ENCODE results near the gene MYZAP.
"Not testable (repeated sequence)": the region's sequence is repeated elsewhere in the genome, so short reads cannot be mapped to it uniquely, and the experiment has no call there.

Gene MYZAP

DNA sequence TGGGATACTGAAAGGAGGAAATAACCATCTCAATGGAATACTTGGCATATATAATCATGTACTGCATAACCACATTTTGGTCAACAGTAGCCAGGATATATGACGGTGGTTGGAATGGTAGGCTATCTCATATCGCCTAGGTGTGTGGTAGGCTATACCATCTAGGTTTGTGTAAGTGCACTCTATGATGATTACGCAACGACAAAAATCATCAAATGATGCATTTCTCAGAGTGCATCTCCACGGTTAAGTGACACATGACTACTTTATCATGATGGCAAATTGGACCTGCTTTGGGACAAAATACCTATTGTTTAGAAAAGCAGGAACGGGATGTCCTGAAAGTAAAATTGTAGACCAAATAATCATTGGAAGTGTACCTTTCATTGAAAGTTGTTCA lies 2.8 kb downstream of the MYZAP start:
- no peak for DNase-seq (ENCODE audit: low read depth)

DNA sequence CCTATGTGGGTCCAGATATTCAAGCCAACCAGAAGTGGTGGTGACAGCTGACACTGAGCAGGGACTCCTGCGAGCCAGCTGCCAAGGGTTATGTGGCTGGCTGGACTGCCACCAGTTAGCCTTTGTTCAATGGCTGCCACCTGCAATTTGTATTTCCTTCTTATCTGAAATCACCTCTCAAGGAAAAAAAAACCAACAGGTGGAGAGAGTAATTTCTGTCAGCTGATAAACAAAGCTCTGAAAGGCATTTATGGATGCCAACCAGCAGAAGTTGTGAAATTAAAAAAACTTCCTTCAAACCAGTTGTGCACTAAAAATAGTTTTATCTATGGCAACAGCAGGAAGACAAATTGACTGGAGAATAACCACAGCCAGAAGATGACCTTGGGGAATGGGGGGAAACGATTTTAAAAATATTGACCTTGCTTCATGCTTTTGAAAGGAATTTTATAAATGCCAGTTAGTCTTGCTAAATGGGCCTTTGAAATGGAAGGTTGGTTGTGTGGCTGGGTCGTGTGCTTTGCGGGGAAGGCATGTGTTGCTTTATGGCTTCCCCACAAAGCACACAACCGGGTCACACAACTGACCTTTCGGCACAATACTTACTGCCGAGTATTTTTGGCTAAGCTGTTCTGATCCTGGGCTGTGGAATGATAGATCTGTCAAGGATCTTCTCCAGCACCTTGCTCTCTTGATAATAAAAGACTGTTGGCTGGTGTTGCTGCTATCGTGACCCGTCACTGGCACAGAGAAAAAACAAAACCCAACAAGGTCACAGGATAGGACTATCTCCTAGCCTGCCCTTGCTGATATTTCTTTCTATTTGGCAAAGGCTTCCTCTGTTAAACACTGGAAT lies 3.5 kb downstream of the MYZAP start:
- DNase-seq (ENCODE audit: low read depth) = no peak

DNA sequence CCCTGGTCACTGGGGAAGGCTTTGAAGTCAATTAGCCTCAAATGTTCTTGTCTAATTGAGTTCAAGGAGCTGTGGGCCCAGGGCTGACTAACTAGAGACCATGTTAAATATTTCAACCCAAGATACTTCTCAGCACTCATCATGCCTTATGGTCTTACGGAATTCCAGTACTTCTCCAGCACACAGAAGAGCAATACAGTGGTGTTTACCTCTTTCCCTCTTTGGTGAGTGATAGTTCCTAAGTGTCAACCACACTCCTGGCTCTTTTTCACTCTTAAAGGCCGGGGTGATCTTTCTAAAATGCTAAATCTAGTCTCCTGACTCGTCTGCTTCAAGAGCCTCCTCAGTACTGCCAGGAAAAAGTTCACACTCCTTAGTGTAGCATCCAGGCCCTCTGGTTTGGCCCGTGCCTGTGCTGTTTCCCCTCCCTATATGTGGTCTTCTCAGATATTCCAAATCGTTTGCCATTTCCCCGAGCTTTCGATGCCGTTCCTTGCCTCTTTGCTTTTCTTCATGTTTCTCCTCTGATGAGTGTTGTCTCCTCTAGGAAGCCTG lies 4.7 kb downstream of the MYZAP start:
- DNase-seq (ENCODE audit: low read depth) = no peak

DNA sequence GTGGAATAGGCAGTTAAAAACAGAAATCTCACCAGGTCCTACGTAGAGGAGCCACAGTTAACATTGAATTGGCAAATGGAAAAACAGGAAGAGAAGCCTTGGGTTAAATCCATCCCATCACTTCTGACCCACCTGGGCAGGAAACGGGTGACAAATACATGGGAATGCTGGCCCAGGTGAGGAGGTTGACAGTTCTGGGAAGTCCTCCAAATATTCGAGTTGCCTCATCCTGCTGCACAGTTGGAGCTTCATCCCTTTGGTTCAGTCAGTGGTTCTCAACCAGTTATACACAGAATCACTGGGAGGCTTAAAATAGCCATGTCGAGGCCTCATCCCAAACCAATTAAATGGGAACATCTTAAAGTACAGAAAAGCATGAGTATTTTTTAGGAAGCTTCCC lies 5.3 kb downstream of the MYZAP start:
- no peak for DNase-seq (ENCODE audit: low read depth)

DNA sequence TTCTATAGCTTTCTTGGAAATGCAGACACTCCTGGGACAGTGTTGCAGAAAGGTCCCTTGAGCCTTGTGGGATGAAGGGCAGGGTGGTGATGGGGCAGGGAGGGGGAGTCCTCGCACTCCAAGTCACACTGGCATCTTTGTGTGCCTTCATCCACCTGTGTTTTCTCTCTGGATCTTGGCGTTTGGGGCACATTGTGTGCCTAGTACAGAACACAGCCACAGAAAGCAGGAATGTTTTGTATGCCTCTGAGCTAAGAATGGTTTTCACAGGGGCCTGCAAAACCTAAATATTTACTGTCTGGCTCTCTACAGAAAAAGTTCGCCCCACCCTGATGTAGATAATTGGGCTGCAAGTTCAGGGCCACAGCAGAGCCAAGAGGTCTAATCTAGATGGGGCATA lies 5.7 kb downstream of the MYZAP start:
- no peak for DNase-seq (ENCODE audit: low read depth)

DNA sequence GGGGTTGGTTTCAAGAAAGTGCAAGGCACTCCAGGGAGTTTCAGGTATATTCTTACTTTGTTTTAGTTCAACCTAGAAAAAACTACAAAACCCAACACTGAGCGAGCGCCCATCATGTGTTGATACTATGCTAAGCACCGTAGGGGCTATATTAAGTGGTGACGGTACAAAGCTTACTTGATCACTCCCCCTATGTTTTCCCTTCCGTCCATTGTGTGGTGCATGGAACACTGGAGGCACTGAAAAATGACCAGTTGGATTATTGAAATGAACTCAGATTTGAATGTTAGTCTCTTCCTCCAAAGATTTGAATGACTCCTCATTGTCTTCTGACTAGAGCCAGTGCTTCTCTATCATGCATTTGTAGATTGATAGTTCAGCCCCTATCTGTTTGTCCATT lies 6.6 kb downstream of the MYZAP start:
- no peak for DNase-seq (ENCODE audit: low read depth)

DNA sequence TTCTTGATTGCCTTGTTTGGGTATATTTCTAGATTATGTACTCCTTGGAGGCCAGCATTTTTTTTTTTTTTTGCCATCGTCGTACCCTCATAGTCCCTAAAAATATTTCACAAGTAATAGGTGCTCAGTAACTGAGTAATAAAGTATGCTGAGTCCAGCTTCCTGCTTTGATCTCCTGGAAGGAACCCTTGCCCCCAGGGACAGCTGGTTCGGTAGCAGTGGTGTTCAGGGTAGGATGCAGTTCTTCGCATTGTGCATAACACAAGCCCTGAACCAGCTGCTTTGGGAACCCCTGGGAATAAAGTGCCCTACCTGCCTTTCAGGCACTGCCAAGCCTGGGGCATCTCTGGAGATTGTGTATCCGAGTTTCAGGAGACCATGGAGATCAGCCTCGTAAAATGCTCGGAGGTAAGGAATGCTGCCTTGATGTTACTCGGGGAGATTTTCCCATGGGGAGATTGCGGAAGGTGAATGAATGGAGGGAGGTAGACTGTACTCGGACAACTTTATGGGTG lies 7.6 kb downstream of the MYZAP start:
- DNase-seq (ENCODE audit: low read depth) = no peak

DNA sequence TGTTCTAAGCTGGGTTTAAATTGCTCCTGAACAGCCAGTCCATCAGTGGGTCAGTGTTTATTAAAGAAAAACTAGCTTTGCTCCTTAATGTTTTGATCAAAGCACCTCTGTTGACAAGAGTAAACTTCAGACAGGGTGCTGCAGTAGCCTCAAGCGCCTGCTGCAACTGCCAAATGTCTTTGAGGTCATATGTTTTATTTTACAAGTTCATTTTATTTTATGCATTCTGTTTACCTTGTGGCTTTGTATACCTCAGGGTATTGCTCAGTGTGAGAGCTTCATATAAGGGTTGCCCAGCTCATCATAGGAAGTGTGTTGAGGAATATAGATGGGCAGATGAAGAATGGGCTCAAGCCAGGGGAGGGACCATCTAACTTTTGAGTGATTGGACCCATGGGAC lies 8.5 kb downstream of the MYZAP start:
- no peak for DNase-seq (ENCODE audit: low read depth)

DNA sequence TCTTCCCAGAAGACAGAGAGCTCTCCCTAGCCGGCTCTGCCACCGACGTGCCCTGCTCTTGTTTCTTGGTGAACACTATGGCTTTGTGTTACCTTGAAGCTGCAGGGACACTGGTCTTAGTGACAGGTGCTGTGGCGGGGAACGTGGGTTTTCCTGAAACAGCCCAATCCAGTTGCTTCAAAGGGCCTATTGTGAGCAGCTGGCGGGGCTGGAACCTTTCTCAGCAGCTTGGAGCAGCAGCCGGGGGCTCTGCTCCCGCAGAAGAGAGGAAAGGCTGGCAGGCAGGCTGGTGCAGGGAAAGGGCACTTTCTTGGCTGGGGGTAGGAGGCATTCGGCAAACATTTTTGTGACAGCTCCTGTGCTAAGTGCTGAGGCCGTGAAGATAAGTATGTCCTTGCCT lies 12.8 kb downstream of the MYZAP start:
- DNase-seq (ENCODE audit: low read depth) = no peak

DNA sequence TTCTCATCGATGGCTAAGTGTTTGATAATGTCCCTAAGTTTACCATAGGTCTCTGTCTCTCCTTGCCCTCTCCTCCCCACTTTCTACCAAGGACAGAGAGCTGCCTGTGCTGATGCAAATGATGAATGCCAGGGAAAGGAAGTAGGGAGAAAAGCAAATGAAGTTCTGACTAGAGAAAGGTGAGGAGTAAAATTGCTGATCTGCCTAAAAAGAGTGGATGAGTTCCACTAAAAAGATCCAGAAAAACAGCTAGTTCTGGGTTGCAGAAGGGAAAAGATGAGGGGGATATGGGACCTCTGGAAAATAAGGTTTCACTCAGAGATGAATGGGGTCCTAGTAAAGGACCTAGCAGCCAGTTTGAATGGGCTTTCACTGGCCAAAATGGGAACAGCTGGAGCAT lies 13.8 kb downstream of the MYZAP start:
- DNase-seq (ENCODE audit: low read depth) = no peak

DNA sequence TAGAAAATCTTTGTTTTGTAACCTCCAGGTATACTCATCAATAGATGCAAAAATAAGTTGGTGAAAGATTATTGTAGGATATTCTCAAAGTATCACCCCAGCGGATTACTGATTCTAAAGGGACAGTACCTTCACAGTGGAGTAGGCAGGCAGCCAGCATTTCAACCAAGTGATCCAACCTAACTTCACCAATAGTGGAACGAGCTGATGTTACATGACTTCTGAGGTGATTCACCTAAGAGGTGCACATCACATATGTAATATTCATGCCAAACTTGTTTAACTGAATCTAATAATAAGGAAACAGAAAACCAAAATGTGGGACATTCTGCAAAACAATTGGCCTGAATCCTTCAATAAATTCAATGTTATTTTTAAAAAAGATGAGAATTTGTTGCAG lies 14.3 kb downstream of the MYZAP start:
- DNase-seq (ENCODE audit: low read depth) = no peak

DNA sequence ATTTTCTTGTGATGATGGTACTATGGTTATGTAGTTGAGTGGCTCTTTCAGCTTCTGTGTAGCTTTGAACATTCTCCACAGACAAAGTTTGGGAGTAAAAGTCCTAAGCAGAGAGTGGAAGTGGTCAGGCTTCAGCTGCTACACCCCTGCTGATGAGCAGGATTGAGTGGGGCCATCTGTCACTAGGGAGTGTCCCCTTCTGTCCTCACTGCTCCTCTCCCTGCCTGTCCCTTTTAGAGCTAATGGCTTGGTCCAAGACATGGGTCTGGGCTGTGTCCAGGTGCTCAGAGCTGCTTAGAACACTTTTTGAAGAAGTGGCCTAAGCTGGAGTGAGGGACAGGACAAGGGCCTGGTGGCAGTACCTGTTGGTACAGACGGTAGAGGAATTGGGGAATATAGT lies 15.1 kb downstream of the MYZAP start:
- DNase-seq (ENCODE audit: low read depth) = no peak

DNA sequence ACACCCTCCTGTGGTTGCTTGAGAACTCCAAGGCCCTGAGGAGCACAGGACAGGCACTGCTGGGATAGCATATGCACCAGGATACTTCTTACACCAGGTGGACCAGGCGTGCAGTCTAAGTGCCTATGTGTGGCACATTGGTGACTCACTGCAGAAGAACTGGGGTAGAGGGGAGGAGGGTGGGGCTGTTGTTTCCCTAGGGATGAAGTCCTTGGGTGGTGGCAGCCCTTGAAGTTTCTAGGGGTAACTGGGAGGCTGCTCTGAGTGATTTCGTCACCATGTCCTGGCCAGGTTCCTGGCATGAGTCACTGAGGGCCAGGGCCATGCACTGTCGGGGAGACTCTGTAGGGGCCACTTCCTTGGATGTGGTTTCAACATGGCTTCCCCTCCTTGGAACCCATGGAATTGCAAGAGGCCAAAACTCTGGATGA lies 15.9 kb downstream of the MYZAP start:
- peak; percentile 6 for DNase-seq (ENCODE audit: low read depth)

DNA sequence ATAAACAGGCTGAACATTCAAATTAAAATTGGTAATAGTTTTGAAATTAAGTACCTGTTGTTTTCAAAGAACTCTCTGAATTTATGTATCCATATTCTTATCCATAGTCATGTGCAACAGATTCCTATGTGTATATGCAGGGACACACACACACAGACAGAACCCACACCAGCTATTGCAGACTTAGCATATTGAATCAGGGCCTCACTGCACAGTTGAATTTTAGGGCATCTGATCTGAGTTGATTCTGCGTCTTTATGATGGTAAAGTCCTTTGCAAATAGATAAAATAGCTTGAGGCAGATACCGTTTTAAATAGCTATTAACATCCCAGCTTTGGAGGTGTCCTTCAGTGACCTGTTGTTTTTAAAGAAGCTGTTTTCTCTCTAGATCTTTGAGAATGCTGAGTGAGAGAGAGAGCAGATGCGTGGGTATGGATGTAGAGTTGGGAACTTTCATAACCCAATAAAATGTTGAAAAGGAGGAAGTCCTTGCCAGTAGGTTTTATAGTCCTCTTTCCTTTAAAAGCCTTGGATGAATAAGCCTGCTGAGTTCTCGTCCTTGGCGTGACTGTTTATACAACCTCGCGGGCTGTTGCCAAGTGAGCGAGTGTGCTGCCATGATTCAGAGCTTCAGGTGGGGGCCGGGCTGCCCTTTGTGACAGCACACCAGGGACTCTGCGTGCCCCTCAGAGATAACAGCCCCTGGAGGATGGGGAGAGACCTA lies 18.3 kb downstream of the MYZAP start:
- peak; percentile 20 for DNase-seq (ENCODE audit: low read depth)

DNA sequence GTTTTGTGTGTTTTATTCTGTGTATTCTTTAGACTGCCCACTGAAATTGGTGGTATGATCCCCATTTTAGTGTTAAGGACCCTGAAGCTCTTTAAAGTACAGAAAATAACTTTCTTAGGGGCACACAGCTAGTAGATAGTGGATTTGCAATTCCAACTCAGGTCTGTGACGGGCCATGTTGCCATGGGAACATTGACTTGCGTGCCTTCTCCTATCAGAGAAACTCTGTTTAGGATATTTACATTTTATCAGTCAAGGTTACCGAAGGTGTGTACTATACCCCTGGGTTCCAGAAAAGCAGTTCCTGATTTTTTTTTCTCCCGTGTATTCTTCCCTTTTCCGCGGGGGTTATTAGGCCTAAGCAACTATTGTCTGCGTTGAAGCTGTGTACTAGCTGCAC lies 19.4 kb downstream of the MYZAP start:
- no peak for DNase-seq (ENCODE audit: low read depth)

DNA sequence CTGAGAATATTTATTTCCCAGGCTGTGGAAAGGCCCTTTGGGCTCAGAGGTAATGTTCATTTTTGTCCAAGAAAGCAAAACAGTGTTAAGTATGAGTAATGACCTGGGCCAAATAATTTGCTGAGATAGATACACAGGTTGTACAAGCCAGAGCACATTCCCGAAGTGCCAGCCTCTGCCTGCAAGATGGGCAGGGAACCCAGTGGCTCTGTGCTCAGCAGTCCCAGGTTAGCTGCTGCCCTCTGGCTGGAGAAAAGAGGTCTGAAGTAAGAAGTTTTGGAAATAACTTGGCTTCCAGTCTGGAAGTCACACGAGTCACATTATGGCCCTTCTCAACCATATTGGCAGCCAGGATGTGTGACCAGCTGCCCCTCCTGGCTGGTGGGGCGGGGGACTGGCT lies 20.2 kb downstream of the MYZAP start:
- DNase-seq (ENCODE audit: low read depth) = no peak

DNA sequence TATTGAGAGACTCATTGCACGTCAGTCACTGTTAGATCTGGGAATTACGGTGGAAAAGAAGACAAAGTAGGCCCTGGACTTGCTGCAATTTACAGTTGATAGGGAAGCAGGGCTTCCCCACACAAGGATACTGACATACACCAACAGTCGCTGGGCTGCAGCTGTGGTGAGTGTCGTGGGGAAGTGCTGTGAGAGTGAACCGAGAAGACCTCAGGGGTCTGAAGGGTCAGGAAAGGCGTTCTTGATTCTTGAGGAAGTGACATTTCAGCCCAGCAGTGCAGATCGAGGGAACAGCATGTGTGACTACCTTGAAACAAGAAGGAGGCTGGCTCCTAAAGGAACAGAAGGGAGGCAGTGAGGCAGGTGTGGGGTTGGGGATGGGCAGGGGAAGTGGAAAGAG lies 22.5 kb downstream of the MYZAP start:
- DNase-seq (ENCODE audit: low read depth) = no peak

DNA sequence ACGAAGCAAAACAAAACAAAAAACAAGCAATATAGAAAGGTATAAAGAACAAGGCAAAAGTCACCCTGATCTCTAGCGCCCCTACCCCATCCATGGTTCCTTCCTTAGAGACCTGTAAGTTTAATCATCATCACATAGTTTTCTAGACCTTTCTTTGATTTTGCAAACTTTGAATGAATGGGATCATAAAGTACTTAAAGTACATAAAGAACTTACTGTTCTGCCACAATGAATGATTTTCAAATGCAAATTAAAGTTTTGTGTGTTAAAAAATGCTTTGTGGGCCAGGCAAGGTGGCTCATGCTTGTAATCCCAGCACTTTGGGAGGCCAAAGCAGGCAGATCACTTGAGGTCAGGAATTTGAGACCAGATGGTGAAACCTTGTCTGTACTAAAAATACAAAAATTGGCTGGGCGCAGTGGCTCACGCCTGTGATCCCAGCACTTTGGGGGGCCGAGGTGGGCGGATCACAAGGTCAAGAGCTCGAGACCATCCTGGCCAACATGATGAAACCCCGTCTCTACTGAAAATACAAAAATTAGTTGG lies 24.3 kb downstream of the MYZAP start:
- not testable (repeated sequence) for DNase-seq (ENCODE audit: low read depth)

DNA sequence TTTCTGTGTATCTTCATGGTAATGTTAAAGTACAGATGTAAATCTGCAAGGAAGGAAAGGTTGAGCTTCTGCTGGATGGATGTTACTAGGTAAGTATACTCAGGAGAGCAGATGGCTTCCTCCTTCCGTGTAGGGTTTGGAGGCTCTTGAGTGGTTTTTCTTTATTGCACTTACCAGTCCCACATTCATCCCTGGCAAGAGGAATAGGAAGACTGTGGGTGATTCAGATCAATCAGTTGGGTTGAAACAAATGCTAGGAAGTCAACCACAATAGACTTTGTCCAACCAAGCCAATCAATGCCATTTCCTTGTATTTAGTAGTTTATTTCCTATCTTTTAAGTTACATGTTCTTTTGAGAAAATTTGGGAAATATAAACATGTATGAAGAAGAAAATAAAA lies 26.6 kb downstream of the MYZAP start:
- DNase-seq (ENCODE audit: low read depth) = no peak

DNA sequence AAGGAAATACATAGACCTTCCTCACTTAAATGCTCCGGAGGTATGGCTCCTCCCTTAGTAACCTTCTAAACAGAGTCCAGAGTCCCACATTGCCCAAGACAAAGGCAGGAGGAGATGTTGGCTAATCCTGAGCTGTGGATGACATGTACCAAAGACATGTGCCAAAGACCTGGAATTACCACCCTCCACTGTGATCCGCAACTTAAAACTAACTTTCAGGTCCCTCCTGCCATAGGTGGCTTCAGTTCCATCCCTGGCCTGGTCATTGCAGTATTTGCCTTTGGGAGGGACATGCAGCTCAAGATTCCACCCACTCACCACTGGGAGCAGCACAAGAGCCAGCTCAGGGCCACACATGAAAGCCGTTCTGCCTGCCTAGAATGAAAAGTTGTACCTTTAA lies 28.0 kb downstream of the MYZAP start:
- no peak for DNase-seq (ENCODE audit: low read depth)

DNA sequence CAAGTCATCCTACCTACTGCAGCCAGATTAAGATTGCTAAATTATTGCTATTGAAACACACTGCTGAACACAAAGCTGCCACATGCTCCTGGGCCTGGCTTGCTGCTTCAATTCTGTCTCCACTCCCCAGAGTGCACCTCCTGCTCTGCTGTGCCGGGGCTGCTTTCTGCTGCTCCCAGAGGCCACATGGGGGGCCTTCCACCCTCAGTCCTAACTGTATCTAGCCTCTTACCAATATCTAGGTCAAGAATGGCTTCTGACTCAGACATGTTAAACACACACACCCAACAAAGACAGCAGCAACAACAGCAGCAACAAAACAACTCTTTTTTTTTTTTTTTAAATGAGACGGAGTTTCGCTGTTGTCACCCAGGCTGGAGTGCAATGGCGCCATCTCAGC lies 33.0 kb downstream of the MYZAP start:
- DNase-seq (ENCODE audit: low read depth) = no peak

DNA sequence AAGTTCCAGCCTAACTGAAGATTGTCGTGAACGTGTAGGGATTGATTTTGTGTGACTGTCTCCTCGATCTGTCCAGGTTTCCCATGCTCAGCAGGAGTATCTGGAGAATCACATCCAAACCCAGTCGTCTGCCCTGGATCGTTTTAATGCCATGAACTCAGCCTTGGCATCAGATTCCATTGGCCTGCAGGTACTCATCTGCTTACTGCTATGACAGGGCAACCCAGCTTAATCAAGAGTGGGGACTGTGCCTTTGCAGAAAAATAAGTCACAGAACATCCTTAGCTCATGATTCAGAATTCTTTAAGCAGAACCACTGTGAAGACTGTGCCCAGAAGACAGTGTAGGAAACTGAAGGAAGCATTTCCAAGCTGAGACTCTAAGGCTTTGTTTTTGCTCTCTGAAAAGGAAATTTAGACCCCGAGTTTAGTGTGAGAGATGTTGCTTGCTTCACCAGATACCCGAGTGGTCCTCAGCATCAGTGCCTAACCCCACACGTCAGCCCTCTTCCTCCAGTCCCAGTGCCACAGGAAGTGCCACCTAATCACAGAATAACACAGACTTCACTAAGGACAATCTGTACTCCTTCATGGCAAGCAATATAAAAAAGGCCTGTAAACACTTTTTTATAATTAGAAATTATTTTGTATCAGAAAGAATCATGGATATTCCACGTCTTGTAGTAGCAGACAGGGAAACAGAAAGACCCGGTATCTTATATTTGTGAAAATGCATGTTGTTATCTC lies 34.2 kb downstream of the MYZAP start:
- no peak for DNase-seq (ENCODE audit: low read depth)
